NOMO-1 (cell line): ENCODE results near the gene NGB.

Experiments used
- DNase-seq, 2 experiments: peaks; one replicate each; lab custom pipeline; 2025; ENCODE audit not compliant: unreplicated experiment in 2 of 2; lab: John Stamatoyannopoulos, UW

Gene NGB

DNA sequence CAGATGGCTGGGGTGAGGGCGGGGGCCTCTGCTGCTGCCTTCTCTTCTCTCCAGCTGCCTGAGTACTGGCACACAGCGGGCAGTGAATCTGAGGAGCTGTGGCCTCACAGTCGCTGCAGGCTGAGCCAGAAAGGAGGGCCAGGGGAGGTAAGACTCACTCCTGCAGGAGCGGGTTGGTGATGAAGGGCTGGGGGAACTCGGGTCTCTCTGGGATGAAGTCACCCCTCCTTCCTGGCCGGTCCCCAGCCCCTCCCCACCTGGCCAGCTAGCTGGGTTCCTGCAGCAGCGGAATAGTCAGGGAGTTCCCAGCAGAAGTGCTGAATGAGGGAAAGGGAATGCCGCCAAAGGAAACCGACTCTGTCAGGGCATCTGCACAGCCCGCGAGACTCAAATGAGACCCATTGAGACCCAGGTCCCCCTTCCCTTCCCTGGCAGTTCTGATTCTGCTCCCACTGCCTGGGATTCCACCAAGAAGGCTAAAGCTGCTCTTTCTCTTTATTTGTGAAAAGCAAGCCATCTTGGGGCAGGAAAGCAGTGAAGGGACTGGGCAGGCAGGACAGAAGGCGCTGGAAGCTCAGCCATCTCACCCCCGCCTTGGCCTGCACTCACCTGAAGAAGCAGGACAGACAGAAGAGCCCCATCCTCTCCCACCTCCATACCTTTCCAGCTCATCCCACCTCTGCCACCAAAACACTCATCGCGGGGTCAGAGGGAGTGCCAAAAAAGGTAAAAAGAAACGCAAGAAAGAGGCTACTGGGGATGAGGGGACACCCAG is 5.3 kb downstream of the NGB start:
- DNase-seq = no peak

DNA sequence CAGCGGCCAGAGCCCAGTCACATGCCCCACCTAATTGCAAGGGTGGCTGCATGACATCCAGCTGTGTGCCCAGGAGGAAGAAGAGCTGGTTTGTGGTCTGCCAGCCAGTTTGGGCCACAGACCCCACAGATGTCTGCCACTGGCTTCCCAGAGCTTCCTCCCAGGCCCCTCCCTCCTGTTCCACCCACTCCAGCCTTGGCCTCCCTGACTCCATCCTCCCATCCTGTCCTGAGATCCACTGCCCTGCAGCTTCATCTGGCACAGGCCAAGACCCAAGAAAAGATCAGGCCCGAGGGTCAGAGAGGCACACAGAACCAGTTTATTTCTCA is 5.9 kb downstream of the NGB start:
- DNase-seq = no peak

DNA sequence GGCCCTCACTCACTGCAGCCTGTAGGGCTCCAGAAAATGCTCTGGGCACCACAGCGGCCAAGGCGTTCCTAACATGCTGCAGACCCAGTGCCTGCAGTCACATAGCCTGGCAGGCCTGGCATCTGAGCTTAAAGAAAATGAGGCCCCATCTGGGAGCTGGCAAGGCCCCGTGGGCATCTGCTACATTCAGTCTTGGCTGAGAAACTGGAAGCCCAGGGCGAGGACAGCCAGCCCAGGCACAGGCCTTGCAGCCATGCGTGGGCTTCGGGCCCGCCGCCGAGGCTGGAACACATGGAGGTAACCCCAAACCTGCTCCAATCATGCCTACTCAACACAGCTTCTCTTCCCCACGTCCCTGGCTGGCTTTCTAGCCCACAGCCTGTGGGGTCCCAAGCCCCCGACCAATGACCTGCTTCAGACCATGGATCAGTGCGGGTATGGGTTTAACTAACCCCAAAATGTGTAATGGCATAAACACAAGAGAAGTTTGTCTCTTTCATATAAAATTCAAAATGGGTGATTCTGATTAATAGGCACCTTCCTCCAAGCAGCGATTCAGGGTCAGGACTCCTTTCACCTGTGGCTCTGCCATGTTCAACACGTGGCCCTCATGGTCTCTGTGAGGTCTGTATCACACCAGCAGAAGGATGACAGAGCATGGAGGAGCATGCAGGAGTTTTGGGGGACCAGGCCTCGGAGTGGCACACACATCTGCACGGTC is 6.4 kb downstream of the NGB start:
- no peak for DNase-seq

DNA sequence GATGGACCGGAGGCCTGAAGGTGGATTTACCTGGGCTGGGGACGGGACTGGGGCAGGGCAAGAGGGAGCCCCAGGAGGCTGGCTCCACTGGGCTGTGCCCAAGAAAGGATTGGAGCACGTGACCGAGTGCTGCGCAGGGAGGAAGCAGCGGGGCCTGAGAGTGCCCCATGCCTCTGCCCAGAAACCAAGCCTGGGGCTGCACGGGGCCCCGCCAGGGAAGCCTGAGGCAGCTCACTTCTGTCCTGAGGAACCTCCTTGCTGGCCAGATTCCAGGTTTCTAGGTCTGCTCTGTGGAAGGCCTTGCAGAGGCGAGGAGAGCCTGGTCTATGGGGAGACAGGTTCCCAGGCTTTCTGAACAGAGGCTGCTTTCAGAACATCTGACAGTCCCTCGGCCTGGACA is 10.4 kb downstream of the NGB start:
- DNase-seq = peak; percentile 8 to 29

DNA sequence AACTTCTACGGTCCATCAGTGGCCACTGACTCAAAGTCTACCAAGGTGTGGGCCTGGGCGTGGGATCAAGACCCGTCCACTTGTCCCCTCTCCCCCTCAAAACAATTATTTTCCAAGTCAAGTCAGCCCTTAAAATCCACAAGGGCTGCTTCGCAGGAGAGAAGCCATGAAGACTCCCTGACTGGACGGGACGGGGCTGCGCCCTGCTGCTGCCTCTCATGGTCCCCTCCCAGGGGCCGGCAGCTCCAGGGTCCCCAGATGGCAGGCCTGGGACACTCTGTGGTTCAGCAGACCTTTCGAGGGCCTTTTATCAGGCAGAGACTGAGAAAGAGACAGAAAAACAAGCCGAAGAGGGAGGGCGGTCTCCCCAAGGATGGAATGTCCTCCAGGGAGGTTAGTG is 10.8 kb downstream of the NGB start:
- DNase-seq = no peak

DNA sequence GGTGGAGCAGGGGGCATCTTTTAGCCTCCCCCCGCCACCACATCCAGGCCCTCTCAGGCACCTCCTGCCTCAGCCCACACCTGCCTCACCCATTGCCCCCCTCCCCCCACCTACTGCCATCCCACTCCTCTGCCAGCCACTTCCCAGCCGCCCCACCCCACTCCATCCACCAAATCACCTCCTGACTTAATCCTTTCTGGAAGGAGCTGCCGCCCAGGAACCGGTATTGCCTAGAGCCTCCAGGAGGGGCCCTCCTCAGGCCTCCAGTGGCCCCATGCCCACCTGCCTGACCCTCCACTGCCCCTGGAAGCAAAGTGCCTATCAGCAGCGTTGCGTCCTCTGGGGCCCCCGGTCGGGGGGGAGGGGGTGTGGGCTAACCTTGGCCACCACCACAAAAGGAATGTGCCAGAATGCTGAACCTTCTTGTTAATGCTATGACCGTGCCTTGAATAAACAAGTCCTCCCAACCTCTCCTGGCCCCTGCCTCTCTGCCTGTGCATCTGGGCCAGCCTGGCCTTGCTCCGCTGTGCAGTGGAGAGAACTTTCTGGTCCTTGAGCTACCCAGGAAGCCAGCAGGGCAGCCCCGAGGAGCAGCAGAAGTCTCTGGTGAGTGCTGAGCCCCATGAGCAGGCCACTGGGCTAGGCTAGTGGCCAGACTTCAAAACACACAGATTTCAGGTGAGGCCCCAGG is 11.8 kb downstream of the NGB start:
- no peak for DNase-seq

DNA sequence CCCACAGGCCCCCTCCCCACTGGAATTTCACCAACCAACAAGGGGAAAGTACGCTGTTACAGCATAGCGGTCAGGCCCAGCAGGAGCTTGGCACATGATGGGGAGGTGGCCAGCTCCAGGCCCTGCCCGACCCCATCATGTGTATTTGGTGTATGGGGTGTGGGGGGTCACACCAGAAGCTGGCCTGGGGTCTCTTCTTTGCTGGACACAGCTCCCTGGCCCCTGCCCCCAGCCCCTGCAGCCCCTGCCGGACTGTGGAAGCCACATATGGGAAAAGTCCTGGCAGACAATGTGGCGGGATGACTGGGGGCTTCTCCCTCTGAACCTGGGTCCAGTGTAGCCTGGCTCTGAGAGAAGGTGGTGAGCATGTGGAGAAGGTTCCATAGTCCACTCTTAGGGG is 12.4 kb downstream of the NGB start:
- no peak for DNase-seq

DNA sequence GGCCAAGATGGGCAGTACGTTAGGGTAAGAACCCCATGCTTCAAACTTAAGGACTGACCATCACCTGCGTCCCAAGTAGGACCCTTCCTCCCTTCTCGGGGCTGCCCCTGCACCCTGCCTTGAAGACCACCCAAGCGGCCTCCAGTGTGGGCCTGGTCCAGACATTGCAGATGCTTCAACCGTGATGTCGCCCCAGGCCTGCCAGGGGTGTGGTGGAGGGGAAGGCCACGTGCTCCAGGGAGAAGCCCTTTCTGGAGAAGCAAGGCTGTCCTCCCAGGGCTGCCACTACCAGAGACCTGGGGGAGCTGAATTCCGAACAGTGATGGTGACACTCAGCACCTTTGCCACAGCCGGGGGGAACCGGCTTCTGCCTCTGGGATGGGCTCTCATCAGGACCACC is 13.3 kb downstream of the NGB start:
- no peak for DNase-seq

DNA sequence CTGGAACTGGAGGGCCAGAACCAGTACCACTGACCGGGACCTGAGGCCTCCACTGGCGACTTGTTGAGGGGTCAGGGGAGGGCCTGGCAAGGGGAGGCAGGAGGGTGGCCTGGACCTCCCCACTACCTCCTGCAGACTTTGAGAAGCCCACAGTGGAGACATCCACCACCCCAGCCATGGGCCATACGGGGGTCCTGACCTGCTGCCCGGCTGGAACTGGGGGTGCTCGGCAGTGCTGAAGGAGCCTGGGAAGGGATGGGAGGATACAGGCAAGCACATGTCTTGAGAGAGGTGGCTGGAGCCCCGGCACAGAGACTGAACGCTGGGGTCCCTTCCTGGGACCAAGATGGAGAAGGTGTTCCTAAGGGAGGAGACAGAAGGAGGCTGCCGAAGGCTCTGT is 14.3 kb downstream of the NGB start:
- no peak for DNase-seq

DNA sequence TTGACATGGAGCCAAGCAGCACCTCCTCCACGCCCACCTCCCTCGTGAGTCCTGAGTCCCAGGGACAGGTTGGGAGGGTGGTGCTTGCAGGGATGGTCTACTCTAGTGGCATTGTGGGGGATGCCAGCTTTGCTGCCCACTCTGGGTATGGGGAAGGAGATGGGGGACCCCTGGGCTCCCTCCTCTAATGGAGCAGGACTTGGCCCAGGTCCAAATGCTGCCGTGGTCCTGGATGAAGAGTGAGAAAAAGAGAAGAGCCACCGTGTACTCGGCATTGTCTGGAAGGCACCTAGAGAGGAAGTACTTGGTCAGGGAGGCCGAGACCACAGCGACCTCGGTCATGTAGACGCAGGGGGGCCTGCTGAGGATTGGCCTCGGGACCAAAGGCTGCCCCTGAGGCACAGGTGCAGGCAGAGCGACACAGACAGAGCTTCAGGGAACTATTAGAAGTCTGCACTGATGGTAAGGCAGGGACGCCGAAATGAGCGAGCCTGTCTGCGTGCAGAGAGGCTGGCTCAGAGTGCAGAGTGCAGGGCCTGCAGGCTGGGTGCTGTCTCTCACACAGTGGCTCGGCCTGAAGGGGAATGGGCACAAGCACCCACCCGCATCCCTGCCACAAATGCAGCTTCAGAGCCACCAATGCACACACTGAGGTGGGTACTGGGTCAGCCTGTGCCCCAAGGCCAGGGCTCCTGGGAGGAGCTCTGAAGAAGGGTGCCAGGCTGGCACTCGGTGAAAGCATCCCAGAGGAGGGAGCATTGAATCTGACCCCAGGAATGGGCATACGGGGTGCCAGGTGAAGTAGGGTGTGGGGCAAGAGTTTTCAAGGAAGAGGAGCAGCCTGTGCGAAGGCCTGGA is 17.4 kb downstream of the NGB start:
- no peak for DNase-seq

DNA sequence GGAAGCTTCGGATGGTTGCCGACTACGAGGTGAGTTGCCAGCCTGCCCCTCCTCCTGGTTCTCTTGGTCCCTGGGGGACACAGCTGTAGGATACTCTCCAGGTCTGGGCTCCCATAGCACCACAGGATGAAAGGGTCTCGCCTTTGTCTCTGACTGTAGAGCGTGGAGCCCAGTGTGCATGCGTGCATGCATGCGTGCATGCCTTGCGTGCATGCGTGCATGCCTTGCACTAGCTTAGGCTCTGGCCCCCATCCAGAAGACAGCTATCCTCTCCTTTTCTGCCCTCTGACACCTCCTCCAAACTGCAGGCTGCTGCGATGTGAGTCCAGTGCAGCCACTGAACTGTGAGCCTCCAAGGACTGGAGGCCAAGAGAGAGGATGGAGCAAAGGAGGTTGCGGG is 19.1 kb downstream of the NGB start:
- DNase-seq = no peak

DNA sequence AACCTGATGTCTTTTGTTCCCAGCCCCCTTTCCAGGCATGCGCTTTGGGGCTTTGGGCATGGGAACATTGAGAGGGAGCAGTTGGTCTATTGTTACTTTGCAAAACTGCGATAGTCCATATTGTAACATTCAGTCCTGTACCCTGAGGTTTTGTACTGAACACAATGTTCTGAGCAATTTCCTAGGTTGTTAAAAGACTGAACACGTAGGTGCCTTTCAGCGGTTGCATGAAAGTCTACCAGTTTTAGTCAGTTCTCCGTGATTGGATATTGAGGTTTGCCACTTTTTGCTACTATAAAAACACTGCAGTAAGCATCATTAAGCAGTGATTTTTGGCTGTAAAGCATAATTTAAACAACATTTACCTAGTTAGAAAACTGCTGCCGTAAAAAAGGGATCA is 20.1 kb downstream of the NGB start:
- no peak for DNase-seq

DNA sequence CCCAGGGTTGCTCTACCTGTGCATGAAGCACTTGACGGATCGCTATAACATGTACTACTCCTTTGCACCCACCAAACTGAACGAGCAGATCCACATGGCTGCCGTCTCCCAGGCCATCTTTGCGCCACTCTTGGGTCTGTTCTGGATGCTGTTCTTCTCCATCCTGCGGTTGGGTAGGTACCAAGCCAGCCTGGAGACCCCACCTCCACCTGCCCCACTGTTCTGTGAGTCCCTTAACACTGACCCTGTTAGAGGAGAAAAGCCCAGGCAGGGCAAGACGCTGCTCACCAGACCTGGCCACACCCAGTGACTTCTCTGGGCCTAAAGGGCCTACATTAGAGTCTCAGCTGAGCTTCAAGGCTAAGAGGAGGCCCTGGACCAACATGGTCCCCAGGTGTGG is 21.7 kb downstream of the NGB start:
- no peak for DNase-seq

DNA sequence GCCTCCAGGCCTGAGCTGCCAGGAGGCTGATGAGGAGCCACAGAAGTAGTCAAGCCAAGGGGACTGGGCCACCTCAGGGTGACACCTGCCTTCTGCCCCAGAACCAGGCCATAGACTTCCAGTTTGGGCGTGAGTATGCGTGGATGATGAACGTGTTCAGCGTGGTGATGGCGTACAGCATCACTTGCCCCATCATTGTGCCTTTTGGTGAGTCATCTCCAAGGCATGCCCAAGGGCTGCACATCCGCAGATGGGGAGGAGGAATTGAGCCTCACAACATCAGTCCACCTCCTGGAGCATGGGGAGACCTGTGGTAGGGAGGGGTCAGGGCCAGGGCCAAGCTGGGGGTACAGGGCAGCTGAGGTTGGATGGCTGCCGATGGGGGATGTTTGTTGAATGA is 22.3 kb downstream of the NGB start:
- DNase-seq = no peak

DNA sequence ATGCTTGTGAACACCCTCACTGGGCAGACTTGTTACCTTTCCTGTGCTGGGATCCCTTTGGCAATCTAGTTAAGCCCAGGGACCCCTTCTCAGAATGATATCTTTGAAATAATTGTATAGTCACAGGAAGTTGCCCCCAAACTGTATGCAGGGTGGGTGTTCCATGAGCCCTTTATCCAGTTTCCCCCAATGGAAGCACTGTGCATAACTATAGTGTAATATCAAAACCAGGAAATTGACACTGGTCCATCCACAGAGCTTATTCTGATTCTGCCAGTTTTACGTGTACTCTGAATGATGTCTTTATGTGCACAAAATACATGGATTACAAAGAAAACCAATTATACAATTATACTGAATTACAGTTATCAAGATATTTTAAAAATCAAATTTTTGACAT is 24.2 kb downstream of the NGB start:
- no peak for DNase-seq

DNA sequence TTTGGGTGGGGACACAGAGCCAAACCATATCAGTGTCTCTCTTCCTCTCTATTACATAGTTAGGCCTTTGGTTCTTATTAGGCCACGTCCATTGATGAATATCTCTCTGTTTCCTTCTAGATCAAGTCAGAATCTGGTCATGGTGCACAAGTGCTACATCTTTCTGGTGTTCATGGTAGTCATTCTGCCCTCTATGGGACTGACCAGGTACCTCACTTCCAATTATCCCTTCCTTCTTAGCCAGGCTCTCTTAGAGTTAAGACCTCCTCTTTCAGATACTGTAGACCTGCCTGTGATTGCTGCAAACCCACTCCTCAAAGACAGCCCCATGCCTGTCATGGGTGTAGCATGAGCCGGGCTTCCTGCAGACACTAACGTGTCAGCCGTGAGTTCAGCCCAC is 25.2 kb downstream of the NGB start:
- no peak for DNase-seq

DNA sequence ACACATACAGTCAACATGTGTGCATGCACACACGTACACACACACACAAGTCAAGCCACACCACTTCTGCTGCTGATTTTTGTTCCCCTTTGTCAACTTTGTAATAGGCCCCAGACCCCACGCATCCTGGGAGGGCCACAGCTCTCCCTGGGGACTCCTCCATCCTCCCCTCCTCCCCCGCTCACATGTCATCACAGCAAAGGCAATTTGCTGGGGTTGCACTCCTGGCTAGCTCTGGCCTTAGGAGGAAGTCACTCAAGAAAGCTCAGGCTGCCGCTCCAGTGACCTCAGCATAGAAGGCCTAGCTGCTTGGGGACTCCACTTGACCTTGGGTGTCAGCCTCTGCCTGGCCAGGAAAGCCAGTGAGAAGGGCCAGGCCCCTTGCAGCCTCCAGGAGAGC is 27.2 kb downstream of the NGB start:
- DNase-seq = no peak

DNA sequence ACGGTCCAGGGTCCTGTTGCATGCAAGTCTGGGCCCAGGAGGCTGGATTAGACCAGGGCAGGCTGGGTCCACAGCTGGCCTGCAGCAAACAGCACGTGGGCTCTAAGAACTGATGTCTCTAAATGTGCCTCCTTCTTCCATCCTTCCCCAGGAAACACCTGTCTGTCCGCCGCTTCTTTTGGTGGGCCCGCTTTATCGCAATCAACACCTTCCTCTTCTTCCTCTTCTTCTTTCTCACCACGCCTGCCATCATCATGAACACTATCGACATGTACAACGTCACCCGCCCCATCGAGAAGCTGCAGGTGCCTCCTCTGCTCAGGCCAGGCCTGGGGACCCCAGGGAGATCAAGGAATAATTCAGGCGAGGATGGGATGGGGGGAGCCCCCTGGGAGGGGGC is 28.3 kb downstream of the NGB start:
- DNase-seq = no peak

DNA sequence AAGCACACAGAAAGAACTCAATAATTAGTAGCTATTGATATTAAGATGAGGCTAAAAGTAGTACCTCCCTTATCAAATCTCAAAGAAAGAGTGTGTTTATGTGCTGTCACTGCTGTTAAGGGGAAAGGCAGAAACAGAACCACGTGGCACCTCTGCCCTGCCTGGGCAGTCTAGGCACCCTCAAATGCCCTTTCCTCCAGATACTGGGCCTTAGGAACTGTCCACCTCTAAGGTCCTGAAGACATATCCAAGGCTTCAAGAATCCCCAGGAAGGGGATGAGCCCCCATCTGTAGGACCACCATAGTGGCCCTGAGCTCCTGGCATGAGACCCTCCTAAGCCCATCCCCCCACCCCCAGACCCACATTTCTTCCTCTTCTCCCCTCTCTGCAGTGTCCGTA is 29.1 kb downstream of the NGB start:
- no peak for DNase-seq

DNA sequence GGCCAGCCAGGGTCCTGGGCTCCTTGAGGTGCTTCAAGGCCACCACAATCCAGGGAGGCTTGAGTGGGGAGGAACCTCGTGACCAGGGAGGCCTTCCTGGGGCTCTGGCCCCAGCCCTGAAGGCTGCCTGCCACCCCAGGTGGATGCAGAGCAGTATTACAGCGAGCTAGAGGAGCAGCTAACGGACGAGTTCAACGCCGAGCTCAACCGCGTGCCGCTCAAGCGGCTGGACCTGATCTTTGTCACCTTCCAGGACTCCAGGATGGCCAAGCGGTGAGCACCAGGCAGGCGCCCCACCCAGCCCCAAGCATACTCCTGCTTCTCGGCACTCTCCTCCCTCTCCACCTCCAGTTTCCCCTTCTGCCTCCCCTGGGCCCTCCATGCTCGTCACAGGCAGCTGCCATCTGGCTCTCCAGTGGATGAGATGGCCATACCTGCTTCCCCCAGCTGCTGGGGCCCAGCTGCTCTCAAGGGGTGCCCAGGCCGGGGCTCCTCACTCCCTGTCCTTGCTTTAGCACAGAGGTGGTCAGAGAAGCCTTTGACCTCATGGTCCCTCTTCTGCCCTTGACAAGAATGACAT is 30.6 kb downstream of the NGB start:
- no peak for DNase-seq

DNA sequence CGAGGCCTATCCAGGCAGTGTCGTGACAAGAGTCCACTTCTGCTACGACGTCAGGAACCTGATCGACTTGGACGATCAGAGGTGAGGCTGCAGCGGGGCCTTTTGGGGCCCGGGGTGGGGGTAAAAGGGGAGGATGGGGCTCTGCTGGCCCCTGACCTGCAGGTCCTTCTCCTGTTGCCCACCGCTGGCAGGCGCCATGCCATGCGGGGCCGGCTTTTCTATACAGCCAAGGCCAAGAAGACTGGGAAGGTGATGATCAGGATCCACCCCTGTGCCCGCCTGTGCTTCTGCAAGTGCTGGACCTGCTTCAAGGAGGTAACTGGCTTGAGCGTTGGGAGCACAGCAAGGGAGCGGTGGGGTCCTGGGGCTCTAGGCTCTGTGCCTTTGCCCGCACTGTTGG is 31.6 kb downstream of the NGB start:
- no peak for DNase-seq
